ENCODE data around the gene ODF2L.

The ODF2L gene

DNA sequence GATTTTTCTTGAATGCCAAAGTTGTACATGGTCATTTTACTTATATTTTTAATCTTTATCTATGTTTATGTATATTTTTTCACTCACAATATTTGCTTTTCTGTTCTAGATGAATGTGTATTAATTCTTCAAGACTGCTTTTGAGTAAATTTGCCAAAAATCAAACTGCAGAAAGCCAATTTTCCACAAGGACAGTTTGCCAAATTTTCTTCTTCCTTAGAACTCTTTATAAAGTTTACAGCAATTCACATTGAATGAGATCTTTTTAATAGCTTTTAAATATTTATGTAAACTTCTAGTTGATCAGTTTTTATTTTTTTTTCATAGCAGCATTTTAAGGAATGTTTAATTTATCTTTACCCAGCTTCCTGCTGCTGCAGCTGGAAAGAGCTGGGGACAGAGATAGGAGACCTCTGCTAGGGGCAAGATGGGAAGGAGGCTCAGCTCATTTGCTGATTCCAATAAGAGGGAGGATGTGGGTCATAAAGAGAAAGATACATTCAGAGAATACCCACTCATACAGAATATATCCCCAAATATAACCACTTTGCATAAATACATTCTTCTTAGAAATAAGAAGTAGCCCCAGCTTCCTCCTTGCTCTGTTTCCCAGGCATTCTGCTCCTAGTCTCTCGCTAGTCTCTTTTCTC, 93.0 kb downstream of the ODF2L start:
- TF ChIP-seq, protein P1, sequence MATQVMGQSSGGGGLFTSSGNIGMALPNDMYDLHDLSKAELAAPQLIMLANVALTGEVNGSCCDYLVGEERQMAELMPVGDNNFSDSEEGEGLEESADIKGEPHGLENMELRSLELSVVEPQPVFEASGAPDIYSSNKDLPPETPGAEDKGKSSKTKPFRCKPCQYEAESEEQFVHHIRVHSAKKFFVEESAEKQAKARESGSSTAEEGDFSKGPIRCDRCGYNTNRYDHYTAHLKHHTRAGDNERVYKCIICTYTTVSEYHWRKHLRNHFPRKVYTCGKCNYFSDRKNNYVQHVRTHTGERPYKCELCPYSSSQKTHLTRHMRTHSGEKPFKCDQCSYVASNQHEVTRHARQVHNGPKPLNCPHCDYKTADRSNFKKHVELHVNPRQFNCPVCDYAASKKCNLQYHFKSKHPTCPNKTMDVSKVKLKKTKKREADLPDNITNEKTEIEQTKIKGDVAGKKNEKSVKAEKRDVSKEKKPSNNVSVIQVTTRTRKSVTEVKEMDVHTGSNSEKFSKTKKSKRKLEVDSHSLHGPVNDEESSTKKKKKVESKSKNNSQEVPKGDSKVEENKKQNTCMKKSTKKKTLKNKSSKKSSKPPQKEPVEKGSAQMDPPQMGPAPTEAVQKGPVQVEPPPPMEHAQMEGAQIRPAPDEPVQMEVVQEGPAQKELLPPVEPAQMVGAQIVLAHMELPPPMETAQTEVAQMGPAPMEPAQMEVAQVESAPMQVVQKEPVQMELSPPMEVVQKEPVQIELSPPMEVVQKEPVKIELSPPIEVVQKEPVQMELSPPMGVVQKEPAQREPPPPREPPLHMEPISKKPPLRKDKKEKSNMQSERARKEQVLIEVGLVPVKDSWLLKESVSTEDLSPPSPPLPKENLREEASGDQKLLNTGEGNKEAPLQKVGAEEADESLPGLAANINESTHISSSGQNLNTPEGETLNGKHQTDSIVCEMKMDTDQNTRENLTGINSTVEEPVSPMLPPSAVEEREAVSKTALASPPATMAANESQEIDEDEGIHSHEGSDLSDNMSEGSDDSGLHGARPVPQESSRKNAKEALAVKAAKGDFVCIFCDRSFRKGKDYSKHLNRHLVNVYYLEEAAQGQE (IDR thresholded peaks at IDR 0.05; ENCODE audit: low read depth), result no peak
- no peak for TF ChIP-seq CEBPB (IDR thresholded peaks at IDR 0.05)
- no peak for TF ChIP-seq YY1 (IDR thresholded peaks at IDR 0.05; ENCODE audit: low read depth)
- TF ChIP-seq FOXM1 (IDR thresholded peaks at IDR 0.05; ENCODE audit: borderline replicate concordance, low read depth), result no peak
- no peak for TF ChIP-seq ZBTB7A (IDR thresholded peaks at IDR 0.05; ENCODE audit: low read depth)
- TF ChIP-seq RAD21 (IDR thresholded peaks at IDR 0.05; ENCODE audit: low read depth), result no peak
- no peak for TF ChIP-seq EP300 (IDR thresholded peaks at IDR 0.05; ENCODE audit: borderline replicate concordance)
- no peak for TF ChIP-seq NFIC (IDR thresholded peaks at IDR 0.05)
- TF ChIP-seq, protein P2, sequence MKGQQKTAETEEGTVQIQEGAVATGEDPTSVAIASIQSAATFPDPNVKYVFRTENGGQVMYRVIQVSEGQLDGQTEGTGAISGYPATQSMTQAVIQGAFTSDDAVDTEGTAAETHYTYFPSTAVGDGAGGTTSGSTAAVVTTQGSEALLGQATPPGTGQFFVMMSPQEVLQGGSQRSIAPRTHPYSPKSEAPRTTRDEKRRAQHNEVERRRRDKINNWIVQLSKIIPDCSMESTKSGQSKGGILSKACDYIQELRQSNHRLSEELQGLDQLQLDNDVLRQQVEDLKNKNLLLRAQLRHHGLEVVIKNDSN (IDR thresholded peaks at IDR 0.05), result no peak
